Measurements from ENCODE around the gene PGAM2.

GRCh38 chr7:44086627-44087026 is 21.3 kb upstream of the PGAM2 start:
- no peak for TF ChIP-seq PHF8 (IDR thresholded peaks at IDR 0.05; ENCODE audit: borderline replicate concordance, low read depth)
- TF ChIP-seq, protein P1, sequence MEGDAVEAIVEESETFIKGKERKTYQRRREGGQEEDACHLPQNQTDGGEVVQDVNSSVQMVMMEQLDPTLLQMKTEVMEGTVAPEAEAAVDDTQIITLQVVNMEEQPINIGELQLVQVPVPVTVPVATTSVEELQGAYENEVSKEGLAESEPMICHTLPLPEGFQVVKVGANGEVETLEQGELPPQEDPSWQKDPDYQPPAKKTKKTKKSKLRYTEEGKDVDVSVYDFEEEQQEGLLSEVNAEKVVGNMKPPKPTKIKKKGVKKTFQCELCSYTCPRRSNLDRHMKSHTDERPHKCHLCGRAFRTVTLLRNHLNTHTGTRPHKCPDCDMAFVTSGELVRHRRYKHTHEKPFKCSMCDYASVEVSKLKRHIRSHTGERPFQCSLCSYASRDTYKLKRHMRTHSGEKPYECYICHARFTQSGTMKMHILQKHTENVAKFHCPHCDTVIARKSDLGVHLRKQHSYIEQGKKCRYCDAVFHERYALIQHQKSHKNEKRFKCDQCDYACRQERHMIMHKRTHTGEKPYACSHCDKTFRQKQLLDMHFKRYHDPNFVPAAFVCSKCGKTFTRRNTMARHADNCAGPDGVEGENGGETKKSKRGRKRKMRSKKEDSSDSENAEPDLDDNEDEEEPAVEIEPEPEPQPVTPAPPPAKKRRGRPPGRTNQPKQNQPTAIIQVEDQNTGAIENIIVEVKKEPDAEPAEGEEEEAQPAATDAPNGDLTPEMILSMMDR (IDR thresholded peaks at IDR 0.05) = no peak
- TF ChIP-seq, protein P2, sequence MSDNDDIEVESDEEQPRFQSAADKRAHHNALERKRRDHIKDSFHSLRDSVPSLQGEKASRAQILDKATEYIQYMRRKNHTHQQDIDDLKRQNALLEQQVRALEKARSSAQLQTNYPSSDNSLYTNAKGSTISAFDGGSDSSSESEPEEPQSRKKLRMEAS (IDR thresholded peaks at IDR 0.05) = no peak
- no peak for TF ChIP-seq POLR2A (IDR thresholded peaks at IDR 0.05; ENCODE audit: low read length)
